Activated CD8-positive, alpha-beta T cell treated with anti-CD3 and anti-CD28 coated beads for 36 hours (primary cell): Measurements from ENCODE around the gene FMNL2. TPM values are rescaled to one million over a fixed set of nuclear protein-coding genes. Genes with fewer than 3 reads are reported as not detected.

Source experiments
- ATAC-seq: fragments of 200-7000 bp; cut with Tn5 transposase; one replicate; pipeline ENCODE4 v1.10.0; 2021; ENCODE audit warnings: mild to moderate bottlenecking, moderate library complexity
- CTCF ChIA-PET: fragments of 350-600 bp; sonication (Branson Sonifier 250); formaldehyde crosslinking; loops from one replicate; lab custom pipeline; 2021; ENCODE audit warnings: antibody characterized with exemption; lab: Charles Lee
- POLR2A ChIA-PET: fragments of 350-600 bp; sonication (Branson Sonifier 250); formaldehyde crosslinking; loops from one replicate; lab custom pipeline; 2021; ENCODE audit warnings: antibody characterized with exemption; lab: Charles Lee
- DNase-seq: peaks from one replicate; pipeline ENCODE4 v3.0.0-alpha.2; 2020
- H3K27ac Mint-ChIP-seq: one replicate; pipeline ENCODE4 v1.8.0; 2021; ENCODE audit warnings: mild to moderate bottlenecking, mixed read lengths
- H3K27me3 Mint-ChIP-seq: one replicate; pipeline ENCODE4 v1.8.0; 2021; ENCODE audit warnings: mixed read lengths
- H3K36me3 Mint-ChIP-seq: one replicate; pipeline ENCODE4 v1.8.0; 2021; ENCODE audit warnings: low read depth, mixed read lengths
- H3K4me1 Mint-ChIP-seq: one replicate; pipeline ENCODE4 v1.8.0; 2021; ENCODE audit warnings: low read depth, mixed read lengths
- H3K4me3 Mint-ChIP-seq: one replicate; pipeline ENCODE4 v1.8.0; 2021; ENCODE audit warnings: mild to moderate bottlenecking, moderate library complexity, mixed read lengths
- H3K9me3 Mint-ChIP-seq: one replicate; pipeline ENCODE4 v1.8.0; 2021; ENCODE audit warnings: mixed read lengths
- CTCF ChIP-seq: fragments of 200-600 bp; IDR thresholded peaks from one replicate; pipeline ENCODE4 v1.8.0; 2022; ENCODE audit warnings: antibody characterized with exemption, mild to moderate bottlenecking
- intact Hi-C: fragments of 100-400 bp; cut with micrococcal nuclease; formaldehyde crosslinking; loops from one replicate; pipeline ENCODE4 v1.10.0; 2022
- total RNA-seq, 2 experiments: library from RNA; stranded (reverse); gene quantifications; one replicate each; pipeline ENCODE4 v1.2.3, GENCODE V29; 2021

The FMNL2 gene
- total RNA-seq, 2 experiments from 2014 or later: 1.1 TPM

- peaks cover 50% of the 10 kb centered on the region for H3K4me1 Mint-ChIP-seq
- no peaks in the 10 kb centered on the region for H3K27me3 Mint-ChIP-seq
- POLR2A ChIA-PET: no interaction called here
Observed at GRCh38 chr2:152696476-152696875, 361.5 kb downstream of the FMNL2 start.

More at GRCh38 chr2:152696476-152696875, 361.5 kb downstream of the FMNL2 start:
- Mint-ChIP-seq H3K36me3 (peaks cover 25% of the 10 kb centered on the region), H3K4me3 (no peak overlapping the region), H3K9me3 (peaks cover 4% of the 10 kb centered on the region), H3K27ac (no peak overlapping the region)
- TF ChIP-seq CTCF: no peak
- intact Hi-C loops: no loop called here
- CTCF ChIA-PET: interaction anchor here (1.6 kb wide), 1 partner anchor 19 kb away, joined by 9 read pairs; no protein-coding TSS in a partner anchor
- ATAC-seq: no peak
- DNase-seq: no peak

Other genes starting within 250 kb of the FMNL2 start
- gene CACNB4, start 236.1 kb upstream of the FMNL2 start, total RNA-seq: under 1 TPM; 0.34 to 0.41 TPM
- 10 to 100 TPM; 13.0 to 13.3 TPM for gene STAM2, start 159.4 kb upstream of the FMNL2 start, total RNA-seq